Left ventricle myocardium inferior (tissue), 1 donor: Measurements from ENCODE around the gene MYO1C. TPM values are rescaled to one million over a fixed set of nuclear protein-coding genes. Genes with fewer than 3 reads are reported as not detected.

Experiments used
- DNase-seq: peaks from one replicate; pipeline ENCODE4 v3.0.0-alpha.2; 2020
- H3K27ac ChIP-seq: fragments of 200-600 bp; replicated peaks from 2 replicates; pipeline ENCODE4 v1.8.0; 2021
- H3K27me3 ChIP-seq: fragments of 200-600 bp; 2 replicates; pipeline ENCODE4 v1.8.0; 2021; ENCODE audit warnings: low read depth
- H3K36me3 ChIP-seq: fragments of 200-600 bp; 2 replicates; pipeline ENCODE4 v1.8.0; 2021
- H3K4me1 ChIP-seq: fragments of 200-600 bp; 2 replicates; pipeline ENCODE4 v1.8.0; 2021
- H3K4me3 ChIP-seq: fragments of 200-600 bp; 2 replicates; pipeline ENCODE4 v1.8.0; 2021; ENCODE audit warnings: mild to moderate bottlenecking, moderate library complexity
- H3K9me3 ChIP-seq: fragments of 200-600 bp; replicated peaks from 2 replicates; pipeline ENCODE4 v1.8.0; 2021
- CTCF ChIP-seq: fragments of 200-600 bp; IDR thresholded peaks from 2 replicates; pipeline ENCODE4 v1.8.0; 2021; ENCODE audit warnings: antibody characterized with exemption, mild to moderate bottlenecking, borderline replicate concordance
- intact Hi-C: fragments of 100-400 bp; cut with micrococcal nuclease; formaldehyde crosslinking; loops from one replicate; pipeline ENCODE4 v1.11.0; 2022
- total RNA-seq: library from RNA; stranded (reverse); fragmentation: NEBNext Ultra II Directional; extraction: Animal tissue kit (Norgen Biotek cat#: 25700); gene quantifications from one replicate; pipeline ENCODE4 v1.2.1, GENCODE V29; 2021
- donor health status: DM: no; HTN: yes; CAD: no; lungs with severe emphysema.

The MYO1C gene
- total RNA-seq, 1 donor from 2014 or later: 150 TPM

GRCh38 chr17:1442187-1442586 lies 50.3 kb downstream of the MYO1C start:
- Histone ChIP-seq H3K36me3 (peaks cover 6% of the 10 kb centered on the region), H3K27ac (no peak overlapping the region), H3K27me3 (no peaks in the 10 kb centered on the region), H3K4me1 (peaks cover 41% of the 10 kb centered on the region), H3K9me3 (no peaks in the 10 kb centered on the region), H3K4me3 (no peak overlapping the region)
- intact Hi-C loops: no loop called here
- no peak for DNase-seq
- no peak for TF ChIP-seq CTCF

DNA sequence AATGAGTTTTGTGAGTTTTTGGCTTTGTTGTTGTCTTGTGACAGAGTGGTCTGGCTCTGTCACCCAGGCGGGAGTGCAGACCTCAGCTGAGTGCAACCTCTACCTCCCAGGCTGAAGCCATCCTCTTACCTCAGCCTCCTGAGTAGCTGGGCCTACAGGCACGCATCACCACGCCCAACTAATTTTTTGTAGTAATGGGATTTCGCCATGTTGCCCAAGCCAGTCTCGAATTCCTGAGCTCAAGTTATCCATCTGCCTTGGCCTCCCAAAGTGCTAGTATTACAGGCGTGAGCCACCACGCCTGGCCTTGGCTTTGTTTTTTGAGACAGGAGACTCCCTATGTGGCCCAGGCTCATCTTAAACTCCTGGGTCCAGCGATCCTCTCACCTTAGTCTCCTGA lies 51.6 kb downstream of the MYO1C start:
- H3K36me3 ChIP-seq: peaks cover 15% of the 10 kb centered on the region

DNA sequence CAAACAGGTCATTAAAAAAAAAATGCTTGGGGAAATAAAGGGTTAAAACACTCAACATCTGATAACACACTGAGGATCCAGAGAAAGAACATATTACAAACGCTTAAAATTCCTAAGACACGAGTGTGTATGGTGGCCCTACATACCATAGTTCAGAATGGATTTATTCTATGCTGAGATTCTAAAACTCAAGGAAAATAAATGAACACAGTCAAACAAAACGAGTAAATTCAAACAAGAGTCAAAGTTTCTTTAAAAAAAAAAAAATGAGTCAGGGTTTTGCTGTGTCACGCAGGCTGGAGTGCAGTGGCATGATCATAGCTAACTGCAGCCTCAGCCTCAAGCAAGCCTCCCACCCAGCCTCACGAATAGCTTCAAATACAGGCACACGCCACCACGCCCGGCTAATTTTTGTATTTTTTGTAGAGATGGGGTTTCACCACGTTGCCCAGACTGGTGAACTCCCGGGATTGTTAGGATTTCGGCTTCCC lies 53.8 kb downstream of the MYO1C start:
- Histone ChIP-seq H3K27me3 (no peaks in the 10 kb centered on the region), H3K27ac (peak overlapping the region; percentile 8), H3K4me1 (peaks cover 36% of the 10 kb centered on the region), H3K4me3 (no peak overlapping the region), H3K36me3 (peaks cover 27% of the 10 kb centered on the region), H3K9me3 (no peaks in the 10 kb centered on the region)
- DNase-seq: no peak
- intact Hi-C loops: no loop called here
- TF ChIP-seq CTCF: no peak

More for the DNA sequence above, 51.6 kb downstream of the MYO1C start:
- Histone ChIP-seq H3K4me1 (peaks cover 29% of the 10 kb centered on the region), H3K4me3 (no peak overlapping the region), H3K27me3 (no peaks in the 10 kb centered on the region), H3K27ac (no peak overlapping the region), H3K9me3 (no peaks in the 10 kb centered on the region)
- DNase-seq: no peak
- intact Hi-C loops: no loop called here
- no peak for TF ChIP-seq CTCF

DNA sequence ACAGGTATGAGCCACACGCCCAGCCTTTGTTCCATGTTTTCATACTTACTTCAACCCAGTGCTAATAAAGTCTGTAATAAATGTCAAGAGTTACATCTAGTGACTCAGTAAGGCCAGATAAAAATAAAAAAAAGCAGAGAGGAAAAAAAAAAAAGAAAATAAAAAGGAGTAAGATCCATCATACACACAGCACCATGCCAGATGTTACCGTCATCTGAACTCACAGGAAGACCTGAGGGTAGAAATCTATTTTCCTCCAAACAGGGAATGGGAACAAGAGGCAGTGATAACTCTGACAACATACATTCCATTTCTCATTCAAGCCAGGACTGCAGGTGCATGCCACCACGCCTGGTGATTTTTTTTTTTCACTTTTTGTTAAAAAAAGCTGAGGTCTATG lies 57.2 kb downstream of the MYO1C start:
- Histone ChIP-seq H3K4me3 (no peak overlapping the region), H3K9me3 (no peaks in the 10 kb centered on the region), H3K27ac (no peak overlapping the region), H3K36me3 (peaks cover 34% of the 10 kb centered on the region), H3K27me3 (no peaks in the 10 kb centered on the region), H3K4me1 (peaks cover 57% of the 10 kb centered on the region)
- no peak for DNase-seq
- TF ChIP-seq CTCF: no peak
- intact Hi-C loops: no loop called here

DNA sequence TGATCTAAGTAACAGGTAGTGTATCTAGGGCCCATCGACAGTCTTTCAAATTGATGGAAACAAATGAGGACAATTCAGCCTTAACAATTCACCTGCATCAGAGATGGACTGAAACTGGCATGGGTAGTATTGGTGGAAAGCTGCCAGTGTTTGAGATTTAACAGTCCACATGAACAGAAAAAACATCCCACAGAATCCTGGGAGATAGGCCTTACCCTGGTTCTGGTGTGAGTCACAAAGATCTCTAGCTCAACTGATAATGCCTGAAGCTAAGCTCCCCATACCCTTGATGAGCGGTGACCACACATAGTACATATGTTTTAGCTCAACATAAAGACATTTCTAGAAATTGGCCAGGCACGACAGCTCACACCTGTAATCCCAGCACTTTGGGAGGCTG lies 58.3 kb downstream of the MYO1C start:
- H3K27ac ChIP-seq: peak overlapping the region; percentile 19
- H3K4me1 ChIP-seq: peaks cover 67% of the 10 kb centered on the region
- H3K9me3 ChIP-seq: no peaks in the 10 kb centered on the region
- no peak overlapping the region for H3K4me3 ChIP-seq
- DNase-seq: no peak
- H3K27me3 ChIP-seq: no peaks in the 10 kb centered on the region
- intact Hi-C loops: no loop called here
- no peak for TF ChIP-seq CTCF
- H3K36me3 ChIP-seq: peaks cover 38% of the 10 kb centered on the region
